ENCODE results near the gene SPPL2B.

GRCh38 chr19:2315121-2315817 lies 13.2 kb upstream of the SPPL2B start:
- no peak for TF ChIP-seq CTCF (IDR thresholded peaks at IDR 0.05; ENCODE audit: low read depth, low read length, missing input control)
- no peak for TF ChIP-seq REST (IDR thresholded peaks at IDR 0.05)
- TF ChIP-seq SP1 (IDR thresholded peaks at IDR 0.05): no peak
- no peak for TF ChIP-seq HNF4A (conservative IDR thresholded peaks at IDR 0.05)
- no peak for TF ChIP-seq TAF1 (conservative IDR thresholded peaks at IDR 0.05)
- TF ChIP-seq ZBTB33 (IDR thresholded peaks at IDR 0.05): no peak
- no peak for TF ChIP-seq EGR1 (IDR thresholded peaks at IDR 0.05; ENCODE audit: low read depth in 2 of 2)
- no peak for TF ChIP-seq RAD21 (IDR thresholded peaks at IDR 0.05)
- no peak for TF ChIP-seq JUND (IDR thresholded peaks at IDR 0.05)

Data from liver (tissue), 3 donors.